GM21786 (cell line): ENCODE results near the gene HRG.
"Not testable (repeated sequence)": the region's sequence is repeated elsewhere in the genome, so short reads cannot be mapped to it uniquely, and the experiment has no call there.

ENCODE experiments used
- ATAC-seq: cut with Tn5 transposase; IDR thresholded peaks from one replicate; pipeline ENCODE4 v1.9.1; 2021; ENCODE audit not compliant: unreplicated experiment

The HRG gene

DNA sequence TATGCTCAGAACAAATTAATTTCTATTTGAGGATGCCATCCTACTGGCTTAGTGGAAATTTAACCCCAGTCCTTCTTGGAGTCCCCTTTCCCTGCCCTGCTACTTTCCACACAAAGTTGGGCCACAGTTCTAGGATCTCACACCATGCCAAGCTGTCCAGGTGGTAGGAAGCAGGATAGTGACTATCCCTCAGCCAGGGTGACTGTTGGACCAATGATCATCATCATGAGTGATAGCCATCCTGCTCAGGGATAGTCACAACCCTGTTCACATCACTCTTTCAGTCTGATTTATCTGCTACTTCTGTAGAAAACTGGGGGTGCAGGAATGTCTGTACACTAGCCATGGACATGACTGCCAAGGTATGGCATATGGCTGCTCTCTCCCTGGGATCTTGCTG lies 12.8 kb downstream of the HRG start:
- no peak for ATAC-seq

DNA sequence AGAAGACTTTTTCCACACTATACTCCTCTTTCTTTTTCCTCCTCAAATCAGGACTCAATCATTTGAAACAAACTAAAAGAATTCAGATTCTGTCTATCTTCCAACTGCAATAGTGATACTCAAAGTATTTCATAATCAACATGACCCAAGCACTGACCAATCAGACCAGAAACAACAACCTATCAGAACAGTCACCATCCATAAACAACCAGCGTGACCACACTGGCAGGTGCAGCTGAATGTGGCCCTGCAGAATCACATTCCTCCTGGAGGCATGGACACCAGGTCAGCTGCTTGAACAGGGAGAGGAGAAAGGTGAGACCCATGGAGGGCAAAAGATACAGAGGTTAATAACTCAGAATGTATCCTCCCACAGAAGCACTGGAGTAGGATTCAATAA lies 13.3 kb downstream of the HRG start:
- ATAC-seq: no peak

- no peak for ATAC-seq
These were observed 15.1 kb downstream of the HRG start for GRCh38 chr3:186680869-186681268.

GRCh38 chr3:186682812-186683211 lies 17.0 kb downstream of the HRG start:
- ATAC-seq: no peak

GRCh38 chr3:186683979-186684378 lies 18.2 kb downstream of the HRG start:
- ATAC-seq: no peak

GRCh38 chr3:186686475-186686874 lies 20.7 kb downstream of the HRG start:
- not testable (repeated sequence) for ATAC-seq

- no peak for ATAC-seq
These were observed 21.4 kb downstream of the HRG start for GRCh38 chr3:186687120-186687651.

GRCh38 chr3:186690304-186690703 lies 24.5 kb downstream of the HRG start:
- not testable (repeated sequence) for ATAC-seq

GRCh38 chr3:186691676-186692075 lies 25.9 kb downstream of the HRG start:
- ATAC-seq: no peak

DNA sequence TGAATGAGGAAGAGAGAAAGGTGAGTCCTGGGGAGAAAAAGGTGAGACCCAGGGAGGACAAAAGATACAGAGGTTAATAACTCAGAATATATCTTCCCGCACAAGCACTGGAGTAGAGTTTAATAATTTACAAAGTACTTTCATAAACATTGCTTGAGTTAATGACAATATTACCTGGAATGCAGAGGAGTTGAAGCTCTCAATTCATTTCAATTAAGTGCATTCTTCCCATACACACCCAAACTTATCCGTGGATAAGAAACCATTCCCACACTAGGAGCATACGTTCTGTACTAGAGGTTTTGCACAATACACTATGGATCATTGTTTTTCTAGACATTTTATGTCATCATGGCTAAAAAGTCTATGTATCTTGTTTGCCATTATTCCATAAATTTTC lies 28.0 kb downstream of the HRG start:
- no peak for ATAC-seq

DNA sequence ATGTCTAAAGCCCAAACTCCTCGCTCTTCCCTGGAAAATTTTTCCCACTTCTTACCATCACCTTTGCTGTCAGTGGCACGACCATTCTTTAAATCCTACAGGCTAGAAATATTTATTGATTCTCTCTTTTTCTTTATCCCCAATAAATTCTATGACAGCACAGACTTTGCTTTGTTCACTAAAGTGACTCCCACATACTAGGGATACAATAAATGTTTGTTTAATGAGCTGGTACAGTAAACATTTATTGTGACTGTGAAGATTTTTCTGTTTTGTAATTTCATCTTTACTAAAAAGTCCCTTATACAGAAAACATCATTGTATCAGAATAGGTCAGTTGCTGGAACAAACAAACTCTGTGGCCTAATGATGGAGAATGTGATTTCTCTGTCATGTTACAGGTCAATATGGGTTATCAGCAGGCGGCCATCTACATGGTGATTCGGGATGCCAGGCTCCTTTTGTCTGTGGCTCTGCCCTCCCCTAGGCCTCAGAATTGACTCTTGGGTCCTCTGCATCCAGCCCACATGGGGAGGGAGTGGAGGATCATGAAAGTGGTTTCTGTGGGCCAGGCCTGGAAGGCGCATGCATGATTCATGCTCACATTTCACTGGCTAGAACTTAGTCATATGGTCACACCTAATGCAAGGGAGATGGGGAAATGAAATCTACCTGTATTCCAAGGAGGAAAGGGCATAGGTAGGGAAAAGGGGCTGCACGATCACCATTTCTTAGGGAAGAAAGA lies 28.6 kb downstream of the HRG start:
- no peak for ATAC-seq

DNA sequence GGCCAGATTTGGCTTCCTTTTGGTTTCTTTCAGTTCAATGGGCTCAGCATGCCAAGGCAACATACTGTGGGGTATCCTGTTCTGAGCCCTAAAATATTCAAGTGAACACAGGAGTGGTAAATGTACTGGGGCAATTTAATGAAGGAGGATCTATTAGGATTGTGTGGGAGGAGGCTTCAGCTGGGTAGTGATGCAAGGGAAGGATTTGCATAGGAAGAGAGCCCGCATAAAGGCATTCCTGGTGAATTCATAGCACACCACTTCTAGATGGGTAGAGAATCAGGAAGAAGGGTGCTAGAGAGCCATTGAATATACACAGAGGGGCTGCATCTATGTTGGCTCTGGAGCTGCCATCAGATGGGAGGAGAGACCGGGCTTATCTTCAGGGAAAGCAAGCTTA lies 30.7 kb downstream of the HRG start:
- ATAC-seq: no peak

DNA sequence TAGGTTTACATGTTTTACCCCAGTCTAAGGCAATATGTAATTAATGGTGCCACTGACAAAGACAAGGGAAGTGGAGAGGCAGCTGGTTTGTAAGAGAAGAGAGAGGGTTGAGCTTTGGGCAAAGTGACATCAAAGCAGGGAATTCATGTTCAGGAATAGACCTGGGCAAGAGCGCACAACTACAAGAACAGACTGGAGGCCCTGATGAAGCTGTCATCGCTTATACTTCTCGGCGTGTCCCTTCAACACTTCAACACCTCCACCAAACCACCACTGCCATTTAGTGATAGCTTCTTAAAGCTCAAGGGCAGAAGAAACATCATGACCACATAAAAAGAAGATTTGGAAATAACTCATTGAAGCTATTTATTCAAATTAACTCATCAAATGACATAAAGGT lies 31.7 kb downstream of the HRG start:
- no peak for ATAC-seq

DNA sequence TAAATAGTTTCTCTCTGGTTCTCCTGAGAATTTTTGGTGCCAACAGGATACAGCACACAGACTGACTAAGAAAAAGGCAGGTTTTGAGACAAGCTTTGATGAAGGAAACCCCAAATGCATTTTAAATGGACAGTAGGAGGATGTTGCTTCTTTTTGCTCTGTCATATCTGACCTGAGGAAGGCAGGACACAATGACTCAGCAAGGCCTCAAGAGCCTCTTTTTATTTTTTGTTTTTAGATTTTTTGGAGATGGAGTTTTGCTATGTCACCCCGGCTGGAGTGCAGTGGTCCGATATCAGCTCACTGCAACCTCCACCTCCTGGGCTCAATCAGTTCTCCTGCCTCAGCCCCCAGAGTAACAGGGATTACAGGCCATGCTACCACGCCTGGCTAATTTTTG lies 34.5 kb downstream of the HRG start:
- no peak for ATAC-seq

- not testable (repeated sequence) for ATAC-seq
These were observed 36.6 kb downstream of the HRG start for GRCh38 chr3:186702451-186702850.

GRCh38 chr3:186705882-186706780 lies 40.3 kb downstream of the HRG start:
- ATAC-seq: peak; percentile 95

DNA sequence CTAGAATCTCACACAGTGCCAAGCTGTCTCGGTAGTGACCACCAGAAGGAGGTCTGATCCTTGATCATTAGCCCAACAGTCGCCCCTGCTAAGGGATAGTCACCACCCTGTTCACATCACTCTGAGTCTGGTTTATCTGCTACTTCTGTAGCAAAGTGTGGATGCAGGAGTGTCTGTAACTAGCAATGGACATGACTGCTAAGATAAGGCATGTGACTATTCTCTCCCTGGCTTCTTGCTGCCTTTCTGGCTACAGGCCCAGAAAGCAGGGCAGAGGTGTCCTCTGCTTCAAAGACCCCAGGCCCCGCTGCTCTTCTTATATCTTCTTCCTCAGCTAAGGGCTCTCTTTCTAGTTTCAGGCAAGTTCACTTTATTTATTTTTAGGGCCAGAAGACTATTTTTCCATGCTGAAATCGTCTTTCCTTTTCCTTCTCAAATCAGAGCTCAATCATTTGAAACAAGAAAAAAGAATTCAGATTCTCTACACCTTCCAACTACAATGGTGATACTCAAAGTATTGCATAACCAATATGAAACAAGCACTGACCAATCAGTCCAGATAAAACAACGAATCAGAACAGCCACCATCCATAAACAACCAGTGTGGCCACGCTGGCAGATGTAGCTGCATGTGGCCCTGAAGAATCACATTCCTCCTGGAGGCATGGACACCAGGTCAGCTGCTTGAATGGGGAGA lies 43.3 kb downstream of the HRG start:
- no peak for ATAC-seq

- not testable (repeated sequence) for ATAC-seq
These were observed 44.9 kb downstream of the HRG start for GRCh38 chr3:186710694-186711093.

- no peak for ATAC-seq
These were observed 47.7 kb downstream of the HRG start for GRCh38 chr3:186713499-186713898.

DNA sequence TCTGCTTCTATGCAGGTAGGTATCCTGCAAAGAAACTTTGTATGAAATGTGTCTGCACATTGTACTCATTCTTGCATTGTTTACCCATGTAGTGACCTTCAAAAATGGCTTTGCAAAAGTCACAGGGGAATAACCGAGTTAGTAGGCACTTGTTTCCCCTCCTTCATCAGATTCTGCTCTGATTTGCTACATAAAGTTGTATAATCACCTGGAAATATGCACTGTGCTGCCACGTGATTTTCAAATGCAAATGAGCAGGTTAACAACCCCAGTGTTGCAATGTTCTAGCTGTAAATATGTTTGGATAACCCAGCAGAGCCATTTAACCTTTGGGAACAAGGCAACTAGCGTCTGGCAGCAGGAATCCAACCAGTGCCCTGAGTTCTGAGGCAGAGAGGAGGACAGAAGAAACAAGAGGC lies 51.2 kb downstream of the HRG start, which contains the start of gene KNG1:
Gene KNG1, plus strand, starts transcription at position 321 of the 419 bp plus-strand sequence. CDS start 184 bp downstream, outside the sequence.
- no peak for ATAC-seq
